Uterus (tissue), 2 donors: ENCODE results near the gene SLAIN2.

Experiments
- CTCF ChIP-seq, 4 experiments: fragments of 200-600 bp in 2 of 4; fragments of 450-650 bp in 2 of 4; sonication (generic) in 2 of 4; IDR thresholded peaks; one replicate each; pipeline ENCODE4 v1.5.1; 2016 to 2019; ENCODE audit warnings: antibody characterized with exemption in 4 of 4, mild to moderate bottlenecking in 2 of 4, moderate library complexity in 1 of 4
- POLR2A ChIP-seq, 2 donors: fragments of 450-650 bp; IDR thresholded peaks; one replicate each; pipeline ENCODE4 v1.6.1; 2016; ENCODE audit warnings: antibody characterized with exemption in 2 of 2, mild to moderate bottlenecking in 1 of 2, moderate library complexity in 1 of 2

GRCh38 chr4:48336146-48336870 is 5.0 kb upstream of the SLAIN2 start:
- TF ChIP-seq CTCF (IDR thresholded peaks at IDR 0.05) (no peak), POLR2A (IDR thresholded peaks at IDR 0.05) (no peak)
